LoVo (cell line): ENCODE measurements around the gene MAST2.
"Not testable (repeated sequence)": the region's sequence is repeated elsewhere in the genome, so short reads cannot be mapped to it uniquely, and the experiment has no call there.

Experiments
- DNase-seq: peaks from one replicate; pipeline ENCODE4 v3.0.0-alpha.2; 2016; ENCODE audit warnings: low spot score

MAST2 gene

DNA sequence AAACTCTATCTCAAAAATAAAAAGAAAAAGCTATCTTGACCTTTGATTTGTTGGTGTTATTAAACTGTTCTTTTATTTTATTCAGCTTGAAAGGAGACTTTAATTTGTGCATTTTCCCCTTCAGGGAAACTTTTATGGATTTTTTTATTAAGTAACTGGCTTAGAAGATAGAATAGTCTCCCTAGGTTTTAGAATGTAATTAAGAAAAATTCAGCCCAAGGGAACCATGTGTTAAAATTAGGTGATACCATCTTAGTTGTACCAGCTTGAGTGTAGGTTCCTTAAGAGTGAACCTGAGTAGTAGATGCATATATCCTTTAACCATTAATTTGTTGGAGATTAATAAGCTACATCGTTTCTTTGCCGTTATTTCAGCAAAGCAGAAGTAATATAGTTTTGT is 11.4 kb downstream of the MAST2 start:
- no peak for DNase-seq

GRCh38 chr1:45815667-45816458 is 12.5 kb downstream of the MAST2 start:
- no peak for DNase-seq

GRCh38 chr1:45820173-45820572 is 16.8 kb downstream of the MAST2 start:
- no peak for DNase-seq

DNA sequence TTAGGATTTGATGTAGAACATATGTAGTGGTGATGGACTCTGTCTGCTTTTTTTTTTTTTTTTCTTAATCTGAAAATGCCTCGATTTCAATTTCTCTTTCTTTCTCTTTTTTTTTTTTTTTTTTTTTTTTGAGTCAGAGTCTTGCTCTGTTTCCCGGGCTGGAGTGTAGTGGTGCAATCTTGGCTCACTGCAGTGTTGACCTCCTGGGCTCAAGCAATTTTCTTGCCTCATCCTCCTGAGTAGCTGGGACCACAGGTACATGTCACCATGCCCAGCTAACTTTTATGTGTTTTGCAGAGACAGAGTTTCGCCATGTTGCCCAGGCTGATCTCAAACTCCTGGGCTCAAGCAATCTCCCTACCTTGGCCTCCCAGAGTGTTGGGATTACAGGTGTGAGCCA is 17.4 kb downstream of the MAST2 start:
- no peak for DNase-seq

- no peak for DNase-seq
These were observed 19.2 kb downstream of the MAST2 start for GRCh38 chr1:45822644-45823043.

- DNase-seq: no peak
These were observed 21.2 kb downstream of the MAST2 start for GRCh38 chr1:45824607-45825006.

DNA sequence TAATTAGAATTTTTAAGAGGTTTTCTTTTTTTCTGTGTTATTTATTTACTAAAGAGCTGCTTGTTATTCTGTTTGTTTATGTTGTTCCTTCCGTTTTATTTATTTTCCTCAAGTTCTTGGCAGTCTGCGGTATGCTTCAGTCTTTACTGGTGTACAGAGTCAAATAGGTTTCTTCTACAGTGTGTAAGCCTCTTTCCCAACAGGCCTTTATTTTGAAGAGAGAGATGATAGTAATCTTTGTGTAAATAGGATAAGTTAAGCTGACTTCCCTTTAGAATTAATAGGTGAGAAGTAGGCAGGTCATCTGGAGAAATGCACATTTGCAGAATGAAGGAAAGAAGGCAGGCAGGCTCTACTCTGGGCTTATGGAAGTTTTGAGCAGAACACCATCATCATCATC is 23.8 kb downstream of the MAST2 start:
- DNase-seq: no peak

GRCh38 chr1:45828841-45829240 is 25.4 kb downstream of the MAST2 start:
- DNase-seq: no peak

DNA sequence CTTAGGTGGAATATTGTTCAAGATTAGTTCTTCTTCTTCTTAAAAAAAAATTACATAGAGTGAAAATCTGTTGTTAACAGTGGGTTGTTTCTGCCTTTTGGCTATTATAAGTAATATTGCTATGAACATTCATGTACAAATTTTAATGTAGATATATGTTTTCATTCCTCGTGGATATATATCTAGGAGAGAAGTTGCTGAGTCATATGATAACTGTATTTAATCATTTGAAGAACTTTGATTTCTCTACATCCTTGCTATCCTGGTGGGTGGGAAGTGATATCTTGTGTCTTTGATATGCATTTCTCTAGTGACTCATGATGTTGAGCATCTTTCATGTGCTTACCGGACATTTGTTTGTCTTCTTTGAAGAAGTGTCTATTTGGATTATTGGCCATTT is 29.9 kb downstream of the MAST2 start:
- DNase-seq: no peak

DNA sequence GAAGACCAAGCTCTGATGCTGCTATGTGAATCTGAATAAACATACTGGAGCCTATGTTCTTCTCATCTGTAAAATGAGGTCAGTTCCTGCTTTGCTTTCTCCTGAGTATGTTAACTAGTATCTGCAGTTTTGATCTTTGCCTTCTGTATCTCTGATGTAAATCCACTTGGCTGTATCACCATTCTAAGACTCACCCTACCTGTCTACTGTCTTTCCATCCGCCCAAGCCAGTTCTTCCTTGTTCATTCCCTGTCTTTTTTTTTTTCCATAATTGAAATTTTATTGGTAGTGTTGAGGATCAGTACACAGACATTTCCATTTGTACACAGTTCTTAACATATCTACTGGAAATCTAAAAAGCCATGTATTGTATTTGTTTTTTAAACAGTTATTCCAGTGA is 31.3 kb downstream of the MAST2 start:
- DNase-seq: no peak

DNA sequence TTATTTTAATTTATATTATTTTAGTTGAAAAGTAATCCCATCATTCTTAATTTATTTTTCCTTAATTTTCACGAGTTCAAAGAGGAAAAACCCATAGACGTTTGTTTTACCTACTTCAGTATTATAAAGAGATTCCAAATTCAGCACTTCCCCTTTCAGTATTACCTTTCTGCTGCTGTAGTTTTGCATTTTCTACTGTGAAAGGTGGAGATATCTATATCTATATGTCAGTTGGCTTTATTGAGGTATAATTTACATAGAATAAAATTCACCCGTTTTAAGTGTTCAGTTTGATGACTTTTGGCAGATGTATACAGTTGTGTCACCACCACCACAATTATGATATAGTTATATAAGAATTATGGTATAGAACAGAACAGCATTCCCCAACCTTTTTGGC is 33.0 kb downstream of the MAST2 start:
- DNase-seq: no peak

DNA sequence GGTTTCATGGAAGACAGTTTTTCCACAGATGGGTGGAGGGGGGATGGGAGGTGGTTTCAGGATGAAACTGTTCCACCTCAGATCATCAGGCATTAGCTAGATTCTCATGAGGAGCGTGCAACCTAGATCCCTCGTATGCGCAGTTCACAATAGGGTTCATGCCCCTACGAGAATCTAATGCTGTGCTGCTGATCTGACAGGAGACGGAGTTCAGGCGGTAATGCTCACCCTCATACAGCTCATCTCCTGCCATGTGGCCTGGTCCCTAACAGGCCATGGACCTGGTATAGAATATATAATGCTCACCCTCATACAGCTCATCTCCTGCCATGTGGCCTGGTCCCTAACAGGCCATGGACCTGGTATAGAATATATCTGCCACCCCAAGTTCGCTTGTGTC is 33.4 kb downstream of the MAST2 start:
- DNase-seq: not testable (repeated sequence)

DNA sequence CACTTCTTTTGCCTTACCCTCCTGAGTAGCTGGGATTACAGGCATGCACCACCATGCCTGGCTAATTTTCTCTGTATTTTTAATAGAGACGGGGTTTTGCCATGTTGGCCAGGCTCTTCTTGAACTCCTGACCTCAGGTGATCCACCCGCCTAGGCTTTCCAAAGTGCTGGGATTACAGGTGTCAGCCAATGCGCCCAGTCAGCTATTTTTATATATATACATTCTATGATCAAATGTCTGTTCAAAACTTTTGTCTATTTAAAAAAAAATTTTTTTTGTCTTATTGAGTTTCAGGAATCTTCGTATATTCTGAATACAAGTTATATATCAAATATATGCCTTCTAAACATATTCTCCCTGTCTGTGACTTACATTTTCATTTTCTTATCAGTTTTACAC is 34.9 kb downstream of the MAST2 start:
- DNase-seq: not testable (repeated sequence)

DNA sequence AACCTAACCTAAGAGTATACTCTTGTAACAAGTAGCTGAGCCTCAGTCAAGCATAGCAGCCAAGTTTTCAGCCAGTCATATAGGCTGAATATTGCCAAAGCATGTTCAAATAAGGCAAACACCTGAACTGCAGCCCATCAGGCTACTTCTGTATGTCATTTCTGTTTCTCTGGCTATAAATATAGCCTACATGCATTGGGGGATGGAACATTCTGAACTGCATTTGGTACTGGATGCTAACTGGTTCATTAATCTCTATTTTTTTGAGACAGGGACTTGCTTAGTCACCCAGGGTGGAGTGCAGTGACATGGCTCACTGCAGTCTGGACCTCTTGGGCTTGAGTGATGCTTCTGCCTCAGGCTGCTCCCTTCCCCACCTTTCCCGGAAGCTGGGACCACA is 37.3 kb downstream of the MAST2 start:
- no peak for DNase-seq

- no peak for DNase-seq
These were observed 39.4 kb downstream of the MAST2 start for GRCh38 chr1:45842786-45843185.

DNA sequence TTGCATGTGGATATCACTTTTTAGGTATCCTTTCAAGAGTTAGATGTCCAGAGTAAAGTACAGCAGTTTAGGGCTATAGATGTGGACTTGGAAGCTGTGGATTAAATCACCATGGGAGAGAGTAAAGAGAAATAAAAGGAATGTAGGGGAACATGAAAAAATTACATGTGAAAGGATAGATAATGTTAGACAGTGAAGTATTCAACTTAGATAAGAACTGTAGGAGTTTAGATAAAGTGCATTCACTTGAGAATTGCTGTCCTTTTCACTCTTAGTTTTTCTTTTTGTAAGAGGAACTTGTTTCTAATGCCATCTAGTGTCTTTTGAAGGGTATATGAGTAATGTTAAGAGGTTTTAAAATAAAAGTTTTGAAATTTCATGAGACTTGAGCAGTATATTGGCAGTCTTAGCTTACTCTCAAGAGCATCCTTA is 40.1 kb downstream of the MAST2 start:
- DNase-seq: no peak

DNA sequence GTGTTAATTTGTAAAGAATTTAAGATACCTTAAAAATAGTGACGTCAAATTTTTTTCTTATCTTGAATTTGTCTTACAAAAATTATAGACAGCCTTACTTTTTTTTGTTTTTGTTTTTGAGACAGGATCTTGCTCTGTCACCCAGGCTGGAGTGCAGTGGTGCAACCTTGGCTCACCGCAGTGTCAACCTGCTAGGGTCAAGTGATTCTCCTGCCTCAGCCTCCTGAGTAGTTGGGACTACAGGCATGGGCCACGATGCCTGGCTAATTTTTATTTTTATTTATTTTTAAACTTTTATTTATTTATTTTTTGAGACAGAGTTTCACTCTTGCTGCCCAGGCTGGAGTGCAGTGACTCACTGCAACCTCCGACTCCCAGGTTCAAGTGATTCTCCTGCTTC is 40.6 kb downstream of the MAST2 start:
- not testable (repeated sequence) for DNase-seq

DNA sequence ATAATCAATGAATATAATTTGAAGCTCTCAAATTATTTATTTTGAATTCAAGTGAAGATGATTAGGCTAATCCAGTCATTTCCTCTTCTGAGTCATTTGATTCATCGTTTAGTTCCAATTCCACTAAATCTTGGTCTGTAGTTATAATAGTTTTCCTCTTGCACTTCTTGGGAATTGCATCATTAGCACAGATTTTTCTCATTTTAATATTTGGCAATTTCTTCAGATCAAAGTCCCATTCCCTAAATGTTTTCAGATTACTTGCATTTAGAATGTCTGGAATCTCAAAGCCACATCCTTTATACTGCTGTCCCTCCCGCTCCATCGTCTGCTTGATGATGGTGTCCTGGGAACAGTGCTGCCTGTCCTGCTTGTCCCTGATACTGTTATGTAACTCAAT is 43.5 kb downstream of the MAST2 start:
- DNase-seq: no peak

GRCh38 chr1:45848097-45848496 is 44.7 kb downstream of the MAST2 start:
- no peak for DNase-seq

- DNase-seq: no peak
These were observed 45.3 kb downstream of the MAST2 start for GRCh38 chr1:45848714-45849113.

DNA sequence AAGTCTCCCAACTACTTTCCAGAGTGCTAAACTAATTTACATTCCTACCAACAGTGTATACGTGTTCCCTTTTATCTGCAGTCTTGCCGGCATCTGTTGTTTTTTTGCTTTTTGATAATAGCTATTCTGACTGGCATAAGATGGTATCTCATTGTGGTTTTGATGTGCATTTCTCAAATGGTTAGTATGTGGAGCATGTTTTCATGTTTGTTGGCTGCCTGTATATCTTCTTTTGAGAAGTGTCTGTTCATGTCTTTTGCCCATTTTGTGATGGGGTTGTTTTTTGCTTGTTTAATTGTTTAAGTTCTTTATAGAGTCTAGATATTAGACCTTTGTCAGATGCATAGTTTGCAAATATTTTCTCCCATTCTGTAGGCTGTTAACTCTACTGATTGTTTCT is 46.6 kb downstream of the MAST2 start:
- no peak for DNase-seq

- DNase-seq: no peak
These were observed 51.3 kb downstream of the MAST2 start for GRCh38 chr1:45854724-45855123.

DNA sequence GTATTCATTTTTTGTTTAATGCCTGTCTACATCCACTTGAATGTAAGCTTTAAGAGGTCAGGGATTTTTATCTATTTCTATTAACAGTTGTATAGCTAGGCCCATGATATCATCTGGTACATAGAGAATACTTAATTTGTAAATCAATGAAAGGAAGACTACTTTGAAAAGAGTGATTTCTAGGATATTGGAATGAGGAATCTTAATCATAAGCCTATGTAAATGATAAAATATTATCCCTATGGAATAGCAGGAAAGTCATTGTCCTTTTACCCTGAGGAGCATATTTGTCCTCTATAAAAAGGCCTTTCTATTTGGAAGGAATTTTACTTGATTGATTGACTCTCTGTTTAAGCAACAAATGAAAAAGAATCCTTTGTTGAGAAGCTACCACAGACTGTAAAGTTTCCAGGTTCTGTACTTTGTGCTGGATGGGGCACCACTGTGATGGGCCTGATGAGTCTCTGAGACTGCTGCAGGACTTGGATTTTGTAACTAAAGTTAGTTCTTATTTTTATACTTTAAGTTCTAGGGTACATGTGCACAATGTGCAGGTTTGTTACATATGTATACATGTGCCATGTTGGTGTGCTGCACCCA is 53.8 kb downstream of the MAST2 start:
- DNase-seq: no peak
